Stimulated activated CD8-positive, alpha-beta memory T cell treated with anti-CD3 and anti-CD28 coated beads, Interleukin-15, amount 100 ng/mL, for 24 hours (primary cell): ENCODE data around the gene JPT1.
A peak's percentile ranks its signal among the peaks of the same experiment; 100 is the strongest.
"Not testable (repeated sequence)": the region's sequence is repeated elsewhere in the genome, so short reads cannot be mapped to it uniquely, and the experiment has no call there.

Experiments used
- DNase-seq: peaks from one replicate; pipeline ENCODE4 v3.0.0-alpha.2; 2020; ENCODE audit warnings: low read depth

Gene JPT1, protein sequence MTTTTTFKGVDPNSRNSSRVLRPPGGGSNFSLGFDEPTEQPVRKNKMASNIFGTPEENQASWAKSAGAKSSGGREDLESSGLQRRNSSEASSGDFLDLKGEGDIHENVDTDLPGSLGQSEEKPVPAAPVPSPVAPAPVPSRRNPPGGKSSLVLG

DNA sequence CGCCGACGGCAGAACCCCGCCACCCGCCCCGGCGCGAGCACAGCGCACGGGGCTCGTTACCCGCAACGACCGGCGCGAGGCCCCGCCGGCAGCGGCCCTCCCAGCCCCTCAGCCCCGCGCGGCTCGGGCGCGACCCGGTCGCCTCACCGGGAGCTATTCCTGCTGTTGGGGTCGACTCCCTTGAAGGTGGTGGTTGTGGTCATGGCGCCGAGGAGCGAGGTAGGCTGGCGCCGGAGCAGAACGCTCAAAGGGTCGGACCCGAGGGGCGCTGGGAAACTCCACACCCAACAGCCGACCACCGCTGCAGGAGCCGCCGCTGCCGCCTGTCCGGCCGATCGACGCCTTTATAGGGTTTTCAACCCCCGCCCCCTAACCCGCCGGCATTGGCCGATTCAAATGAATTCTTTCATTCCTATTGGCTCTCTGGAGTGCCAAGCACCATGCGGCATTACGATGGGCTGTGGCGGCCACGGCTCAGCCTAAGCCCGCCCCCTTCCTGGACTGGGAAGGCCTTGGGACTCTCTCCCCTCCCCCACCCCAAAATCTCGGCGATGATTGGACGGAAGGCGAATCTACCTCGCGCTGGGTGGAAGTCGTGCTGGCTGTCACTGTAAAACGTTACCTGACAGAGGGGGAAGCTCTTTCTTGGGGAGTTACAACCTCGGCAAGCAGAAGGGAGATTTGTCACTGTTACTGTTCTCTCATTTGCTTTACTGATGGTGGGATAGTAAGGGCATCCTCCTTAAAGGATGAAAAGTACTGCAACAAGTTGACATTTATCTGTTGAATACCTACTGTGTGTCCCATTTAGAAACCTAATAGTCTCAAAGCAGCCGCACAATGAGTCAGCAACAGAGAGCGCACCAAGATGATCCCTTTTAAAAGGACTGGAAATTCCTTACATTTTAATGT lies at the start of gene JPT1:
JPT1 (minus strand) TSS at position 318 of the 912 bp plus-strand sequence; CDS start at position 203, 115 bp downstream.
- peak; percentile 87 for DNase-seq

DNA sequence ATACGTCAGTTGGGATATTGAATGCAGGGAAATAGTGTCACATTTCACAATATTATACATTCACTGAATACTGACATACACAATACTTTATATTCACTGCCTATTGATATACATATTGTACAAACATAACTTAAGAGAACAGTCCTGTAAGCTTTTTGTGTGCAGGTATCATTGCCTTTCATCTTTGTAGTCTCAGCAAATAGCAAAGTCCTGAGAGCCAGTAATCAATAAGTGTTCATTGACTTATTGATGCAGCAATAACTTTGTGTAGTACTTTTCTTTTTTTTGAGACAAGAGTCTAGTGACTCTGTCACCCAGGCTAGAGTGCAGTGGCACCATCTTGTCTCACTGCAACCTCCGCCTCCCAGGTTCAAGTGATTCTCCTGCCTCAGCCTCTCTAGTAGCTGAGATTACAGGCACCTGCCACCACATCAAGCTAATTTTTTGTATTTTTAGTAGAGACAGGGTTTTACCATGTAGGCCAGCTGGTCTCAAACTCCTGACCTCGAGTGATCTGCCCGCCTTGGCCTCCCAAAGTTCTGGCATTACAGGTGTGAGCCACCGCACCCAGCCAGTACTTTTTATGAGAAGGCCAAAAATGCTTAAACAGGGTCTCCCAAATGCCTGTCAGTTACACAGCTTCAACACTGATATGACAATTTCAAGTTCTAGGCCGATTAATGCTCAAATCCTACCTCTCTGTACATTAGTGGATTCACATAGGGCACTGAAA lies 45.7 kb upstream of the JPT1 start:
- no peak for DNase-seq

DNA sequence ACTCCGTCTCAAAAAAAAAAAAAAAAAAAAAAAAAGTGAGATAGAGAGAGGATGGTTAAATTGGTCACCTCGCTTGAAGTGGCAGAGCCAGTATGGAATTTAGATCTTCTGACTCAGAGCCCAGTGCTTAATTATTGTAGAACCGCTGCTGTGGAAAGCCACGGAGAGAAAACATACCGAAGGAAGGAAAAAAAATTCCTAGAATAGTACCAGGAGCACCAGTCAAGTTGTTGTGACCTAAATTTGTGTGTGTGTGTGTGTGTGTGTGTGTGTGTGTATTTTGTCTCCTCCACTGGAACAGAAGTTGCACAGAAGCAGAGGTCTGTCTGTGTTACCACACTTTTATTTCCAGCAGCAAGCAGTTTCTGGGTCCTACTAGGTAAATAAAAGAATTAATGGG lies 40.6 kb upstream of the JPT1 start:
- no peak for DNase-seq

DNA sequence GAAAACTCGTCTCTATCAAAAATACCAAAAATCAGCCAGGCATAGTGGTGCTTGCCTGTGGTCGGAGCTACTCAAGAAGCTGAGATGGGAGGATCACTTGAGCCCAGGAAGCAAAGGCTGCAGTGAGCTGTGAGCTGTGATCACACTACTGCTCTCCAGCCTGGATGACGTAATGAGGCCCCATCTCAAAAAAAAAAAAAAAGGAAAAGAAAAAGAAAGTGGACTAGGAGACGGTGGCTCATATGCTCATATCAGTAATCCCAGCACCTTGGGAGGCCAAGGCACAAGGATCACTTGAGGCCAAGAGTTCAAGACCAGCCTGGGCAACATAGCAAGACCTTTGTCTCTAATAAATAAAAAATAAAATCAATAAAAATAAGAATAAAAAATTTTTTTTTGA lies 37.3 kb upstream of the JPT1 start:
- DNase-seq: no peak

DNA sequence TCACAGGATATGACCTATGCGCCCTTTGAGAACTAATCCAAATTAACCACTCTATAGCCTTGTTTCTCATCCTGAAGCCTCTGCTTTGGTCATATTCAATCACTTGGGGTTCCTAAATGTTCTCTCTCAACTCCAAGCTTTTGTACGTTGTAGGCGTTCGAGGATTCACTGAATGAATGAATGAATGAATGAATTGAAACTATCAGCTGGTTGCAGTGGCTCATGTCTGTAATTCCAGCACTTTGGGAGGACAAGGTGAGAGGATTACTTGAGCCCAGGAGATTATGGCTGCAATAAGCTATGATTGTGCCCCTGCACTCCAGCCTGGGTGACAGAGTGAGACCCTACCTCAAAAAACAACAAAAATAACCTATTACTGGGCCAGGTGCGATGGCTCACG lies 34.3 kb upstream of the JPT1 start:
- DNase-seq: no peak

DNA sequence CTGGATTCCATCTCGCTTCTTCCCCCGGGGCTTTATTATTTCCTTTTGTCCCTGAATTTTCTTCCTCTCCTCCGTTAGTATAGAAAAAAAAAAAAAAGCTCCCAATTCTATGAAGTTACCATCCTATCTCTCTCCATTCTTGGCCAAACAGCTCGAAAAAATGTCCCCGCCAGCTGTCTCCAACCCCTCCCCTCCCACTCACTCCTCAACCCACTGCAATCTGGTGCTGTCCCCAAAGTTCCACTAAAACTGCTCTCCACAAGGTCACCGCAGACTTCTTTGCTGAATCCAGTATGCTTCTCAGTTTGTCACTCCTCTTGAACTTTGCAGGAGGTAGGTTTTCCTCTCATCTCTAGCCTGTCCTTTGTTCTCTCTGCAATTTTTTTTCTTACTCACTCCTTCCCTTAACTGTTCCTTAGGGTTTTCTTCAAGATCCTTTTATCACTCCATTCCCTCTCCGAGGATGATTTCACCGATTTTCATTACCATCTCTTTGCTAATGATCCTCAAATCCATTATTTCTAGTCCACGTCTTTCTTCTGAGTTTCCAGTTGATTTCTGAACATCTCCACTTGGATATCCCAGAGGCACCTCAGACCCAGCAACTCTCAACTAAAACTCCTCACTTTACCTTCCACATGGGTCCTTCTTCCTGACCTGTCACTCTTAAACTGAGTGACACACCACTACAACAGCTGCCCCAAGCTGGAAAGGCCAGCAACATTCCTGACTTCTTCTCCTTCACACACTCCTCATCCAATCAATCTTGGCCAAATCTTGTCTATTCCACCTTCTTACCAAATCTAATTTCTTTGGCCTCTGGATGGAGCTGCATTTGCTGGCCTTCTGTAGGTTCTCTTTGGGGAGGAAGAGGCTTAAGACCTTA lies 29.9 kb upstream of the JPT1 start:
- DNase-seq: no peak

DNA sequence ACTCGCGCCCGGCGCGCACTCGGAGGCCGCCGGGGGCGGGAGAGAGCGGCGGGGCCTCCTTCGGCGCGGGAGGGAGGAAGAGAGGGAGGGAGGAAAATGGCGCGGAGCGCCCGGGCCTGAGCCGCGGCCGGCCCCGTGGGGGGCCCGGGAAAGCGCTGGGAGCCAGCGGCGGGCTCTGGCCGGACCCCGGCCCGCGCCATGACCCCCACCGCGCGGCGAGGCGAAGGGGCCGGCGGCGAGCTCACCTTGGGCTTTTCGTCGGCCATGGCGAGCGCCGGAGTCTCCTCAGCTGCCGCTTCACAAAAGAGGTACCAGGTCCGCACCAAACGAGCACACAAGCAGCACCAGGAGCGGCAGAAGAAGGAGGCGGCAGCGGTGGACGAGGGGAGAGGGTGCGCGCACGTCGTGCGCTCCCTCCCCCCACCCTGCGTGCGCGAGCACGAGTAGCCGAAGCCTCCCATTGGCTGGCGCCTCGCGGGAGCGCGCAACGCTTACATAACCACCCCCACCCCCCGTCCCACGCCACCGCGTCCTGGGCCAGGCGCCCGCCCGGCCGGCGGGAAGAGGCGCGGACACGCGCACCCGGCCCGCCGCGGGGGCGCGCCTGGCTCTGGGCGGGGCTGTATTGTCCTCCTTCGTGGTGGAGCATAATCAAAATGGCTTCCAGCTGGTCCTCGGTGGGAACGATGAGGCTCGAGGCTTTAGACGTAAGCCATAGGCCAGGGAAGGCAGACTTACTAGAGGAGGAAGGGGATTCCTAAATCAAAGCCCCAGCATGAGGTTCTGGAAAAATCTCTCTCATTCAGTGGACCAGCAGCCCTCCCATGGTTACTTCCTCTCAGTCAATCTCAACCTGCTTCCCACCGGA lies 28.5 kb upstream of the JPT1 start, which contains the start of gene SUMO2:
SUMO2 (minus strand) TSS at position 391 of the 868 bp plus-strand sequence; CDS start at position 266, 125 bp downstream.
- DNase-seq: peak; percentile 96

DNA sequence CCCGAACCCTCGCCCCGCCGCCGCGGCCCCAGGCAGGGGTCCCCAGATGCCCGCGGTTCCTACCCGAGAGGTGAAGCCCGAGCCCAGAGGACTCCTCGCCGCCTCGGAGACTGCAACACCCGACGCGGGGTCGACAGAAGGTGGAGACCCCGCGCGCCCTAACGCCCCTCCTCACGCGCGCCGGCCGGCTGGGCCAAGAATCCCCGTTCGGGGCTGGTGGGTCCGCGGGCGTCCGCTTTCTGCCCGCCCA lies 27.9 kb upstream of the JPT1 start:
- DNase-seq: no peak

DNA sequence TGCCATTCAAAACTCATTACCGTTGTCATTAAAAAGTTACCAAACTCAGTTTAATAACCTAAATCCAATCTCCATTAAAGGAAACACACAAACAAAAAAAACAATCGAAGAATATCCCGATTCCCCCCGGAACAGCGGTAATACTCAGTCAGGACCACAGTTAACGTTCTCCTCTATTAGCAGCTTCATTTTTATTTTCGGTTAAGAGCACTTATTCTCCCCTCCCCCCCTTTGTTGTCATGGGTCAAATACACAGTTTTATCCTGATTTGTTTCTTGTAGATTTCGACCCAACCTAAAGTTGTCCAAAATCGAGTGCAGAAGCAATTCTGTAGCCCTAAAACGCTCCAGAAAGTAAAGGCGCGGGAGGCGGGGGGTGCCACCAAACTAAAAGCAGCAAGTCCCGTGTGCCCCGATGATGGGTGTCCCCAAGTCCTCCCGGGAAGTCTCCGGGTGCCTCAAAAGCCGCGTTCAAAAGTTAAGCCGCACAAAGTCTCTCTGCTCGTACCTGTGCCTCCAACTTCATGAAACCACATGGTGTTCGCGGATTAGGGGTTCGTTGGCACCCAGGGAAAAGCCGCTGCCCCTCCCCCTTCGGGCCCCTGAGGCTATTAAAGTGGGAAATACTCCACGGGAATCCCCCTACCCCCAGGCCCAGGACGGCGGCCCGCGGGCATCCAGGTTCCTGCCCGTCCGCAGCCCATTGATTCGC lies 27.5 kb upstream of the JPT1 start:
- peak; percentile 8 for DNase-seq

DNA sequence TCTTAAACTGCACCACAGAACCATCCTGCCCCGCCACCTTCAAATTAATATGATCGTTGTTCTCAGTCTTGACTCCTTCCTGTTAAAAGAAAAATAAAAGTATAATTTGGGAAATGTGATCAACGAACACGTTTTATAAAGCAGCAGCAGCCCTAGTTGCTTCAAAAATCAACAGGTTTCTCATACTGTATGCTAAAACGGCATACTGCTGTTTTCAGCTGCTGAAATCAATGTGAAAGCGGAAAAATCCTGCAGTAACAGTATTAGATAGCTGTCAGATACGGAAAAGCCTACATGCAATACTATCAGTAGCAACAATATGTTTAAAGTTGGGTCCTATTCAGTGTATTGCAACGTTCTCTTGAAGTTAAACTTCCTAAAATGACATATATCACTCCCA lies 26.8 kb upstream of the JPT1 start:
- no peak for DNase-seq

DNA sequence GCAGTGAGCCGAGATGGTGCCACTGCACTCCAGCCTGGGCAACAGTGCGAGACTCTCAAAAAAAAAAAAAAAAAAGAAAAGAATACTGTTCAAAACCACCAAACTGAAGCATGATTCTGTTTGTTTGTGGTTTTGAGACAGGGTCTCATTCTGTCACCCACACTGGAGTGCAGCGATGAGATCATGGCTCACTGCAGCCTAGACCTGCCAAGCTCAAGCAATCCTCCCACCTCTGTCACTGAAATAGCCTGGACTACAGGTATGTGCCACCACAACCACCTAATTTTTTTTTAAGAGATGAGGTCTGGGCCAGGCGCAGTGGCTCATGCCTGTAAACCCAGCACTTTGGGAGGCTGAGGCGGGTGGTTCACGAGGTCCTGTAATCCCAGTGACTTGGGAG lies 24.1 kb upstream of the JPT1 start:
- no peak for DNase-seq

DNA sequence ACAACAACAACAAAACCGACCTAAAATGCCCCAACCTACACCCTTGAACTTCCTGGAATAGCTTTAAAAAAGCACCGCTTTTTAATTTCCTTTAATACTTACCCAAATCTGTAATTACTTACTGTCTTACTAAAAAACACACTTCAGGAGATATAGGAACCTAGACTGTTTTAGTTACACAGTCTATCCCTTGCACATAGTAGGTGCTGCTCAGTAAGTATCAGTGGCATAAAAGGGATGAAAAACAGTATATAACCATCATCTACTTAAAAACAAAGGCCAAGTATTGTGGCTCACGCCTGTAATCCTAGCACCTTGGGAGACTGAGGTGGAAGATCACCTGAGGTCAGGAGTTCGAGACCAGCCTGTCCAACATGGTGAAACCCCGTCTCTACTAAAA lies 22.3 kb upstream of the JPT1 start:
- no peak for DNase-seq

DNA sequence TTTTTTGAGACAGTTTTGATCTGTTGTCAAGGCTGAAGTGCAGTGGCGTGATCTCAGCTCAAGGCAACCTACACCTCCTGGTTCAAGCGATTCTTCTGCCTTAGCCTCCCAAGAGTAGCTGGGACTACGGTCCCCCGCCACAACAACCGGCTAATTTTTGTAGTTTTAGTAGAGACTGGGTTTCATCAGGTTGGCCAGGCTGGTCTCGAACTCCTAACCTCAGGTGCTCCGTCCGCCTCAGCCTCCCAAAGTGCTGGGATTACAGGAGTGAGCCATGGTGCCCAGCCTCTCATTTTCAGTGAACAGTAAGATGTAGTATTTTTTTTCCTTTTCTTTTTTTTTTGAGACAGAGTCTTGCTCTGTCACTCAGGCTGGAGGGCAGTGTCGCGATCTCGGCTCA lies 20.7 kb upstream of the JPT1 start:
- DNase-seq: no peak

DNA sequence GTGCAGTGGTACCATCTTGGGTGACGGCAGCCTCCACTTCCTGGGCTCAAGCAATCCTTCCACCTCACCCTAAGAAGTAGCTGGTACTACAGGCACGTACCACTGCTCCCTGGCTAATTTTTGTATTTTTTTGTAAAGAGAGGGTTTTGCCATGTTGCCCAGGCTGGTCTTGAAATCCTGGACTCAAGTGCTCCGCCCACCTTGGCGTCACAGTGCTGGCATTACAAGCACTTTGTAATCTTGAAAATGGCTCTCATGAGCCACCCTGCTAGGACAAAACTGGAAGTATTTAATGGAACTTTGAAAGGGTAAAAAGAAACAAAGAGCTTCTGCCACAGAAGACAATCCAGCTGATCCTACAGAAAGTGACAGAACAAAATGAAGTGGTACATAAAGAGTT lies 19.2 kb upstream of the JPT1 start:
- DNase-seq: no peak

DNA sequence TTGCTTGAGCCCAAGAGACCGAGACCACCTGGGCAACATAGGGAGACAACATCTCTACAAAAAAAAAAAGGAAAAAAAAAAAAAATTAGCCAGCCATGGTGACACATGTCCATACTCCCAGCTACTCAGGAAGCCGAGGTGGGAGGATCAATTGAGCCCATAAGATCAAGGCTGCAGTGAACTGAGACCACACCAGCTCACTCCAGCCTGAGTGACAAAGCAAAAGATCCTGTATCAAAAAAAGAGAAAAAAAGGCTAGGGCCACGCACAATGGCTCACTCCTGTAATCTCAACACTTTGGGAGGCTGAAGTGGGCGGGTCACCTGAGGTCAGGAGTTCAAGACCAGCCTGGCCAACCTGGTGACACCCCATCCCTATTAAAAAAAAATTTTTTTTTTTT lies 14.7 kb upstream of the JPT1 start:
- DNase-seq: no peak

DNA sequence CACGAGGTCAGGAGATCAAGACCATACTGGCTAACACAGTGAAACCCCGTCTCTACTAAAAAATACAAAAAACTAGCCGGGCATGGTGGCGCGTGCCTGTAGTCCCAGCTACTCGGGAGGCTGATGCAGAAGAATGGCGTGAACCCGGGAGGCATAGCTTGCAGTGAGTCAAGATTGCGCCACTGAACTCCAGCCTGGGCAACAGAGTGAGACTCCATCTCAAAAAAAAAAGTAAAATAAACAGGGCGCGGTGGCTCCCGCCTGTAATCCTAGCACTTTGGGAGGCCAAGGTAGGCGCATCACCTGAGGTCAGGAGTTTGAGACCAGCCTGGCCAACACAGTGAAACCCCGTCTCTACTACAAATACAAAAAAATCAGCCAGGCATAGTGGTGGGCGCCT lies 10.3 kb upstream of the JPT1 start:
- not testable (repeated sequence) for DNase-seq

DNA sequence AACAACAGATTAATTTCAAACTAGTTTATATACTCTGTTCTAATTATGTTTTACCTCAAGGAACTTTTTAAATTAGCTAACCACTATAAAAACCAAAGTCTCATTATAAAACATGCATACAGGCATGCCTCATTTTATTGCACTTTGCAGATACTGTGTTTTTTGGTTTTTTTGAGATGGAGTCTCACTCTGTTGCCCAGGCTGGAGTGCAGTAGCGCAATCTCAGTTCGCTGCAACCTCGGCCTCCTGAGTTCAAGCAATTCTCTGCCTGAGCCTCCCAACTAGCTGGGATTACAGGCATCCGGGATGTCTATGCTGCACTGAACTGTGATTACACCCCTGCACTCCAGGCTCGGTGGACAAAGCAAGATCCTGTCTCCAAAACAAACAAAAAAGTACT lies 8.8 kb upstream of the JPT1 start:
- DNase-seq: no peak

DNA sequence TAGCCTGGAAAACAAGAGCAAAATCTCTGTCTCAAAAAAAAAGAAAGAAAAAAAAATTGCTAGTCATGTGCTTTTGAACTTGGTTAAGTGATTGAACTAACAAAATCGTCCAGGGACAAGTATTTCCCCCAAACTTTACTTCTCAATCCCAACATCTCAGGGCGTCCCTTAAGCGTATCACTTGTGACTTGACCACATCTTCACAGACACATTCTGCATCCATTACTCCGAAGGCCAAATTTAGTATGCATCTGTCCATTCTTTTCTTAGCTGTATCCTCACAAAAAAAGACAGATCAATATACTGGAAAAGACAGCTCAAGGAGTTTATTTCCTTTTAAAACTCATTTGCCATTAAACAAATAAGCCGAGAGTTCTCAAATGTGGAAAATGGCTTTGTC lies 5.9 kb upstream of the JPT1 start:
- no peak for DNase-seq

DNA sequence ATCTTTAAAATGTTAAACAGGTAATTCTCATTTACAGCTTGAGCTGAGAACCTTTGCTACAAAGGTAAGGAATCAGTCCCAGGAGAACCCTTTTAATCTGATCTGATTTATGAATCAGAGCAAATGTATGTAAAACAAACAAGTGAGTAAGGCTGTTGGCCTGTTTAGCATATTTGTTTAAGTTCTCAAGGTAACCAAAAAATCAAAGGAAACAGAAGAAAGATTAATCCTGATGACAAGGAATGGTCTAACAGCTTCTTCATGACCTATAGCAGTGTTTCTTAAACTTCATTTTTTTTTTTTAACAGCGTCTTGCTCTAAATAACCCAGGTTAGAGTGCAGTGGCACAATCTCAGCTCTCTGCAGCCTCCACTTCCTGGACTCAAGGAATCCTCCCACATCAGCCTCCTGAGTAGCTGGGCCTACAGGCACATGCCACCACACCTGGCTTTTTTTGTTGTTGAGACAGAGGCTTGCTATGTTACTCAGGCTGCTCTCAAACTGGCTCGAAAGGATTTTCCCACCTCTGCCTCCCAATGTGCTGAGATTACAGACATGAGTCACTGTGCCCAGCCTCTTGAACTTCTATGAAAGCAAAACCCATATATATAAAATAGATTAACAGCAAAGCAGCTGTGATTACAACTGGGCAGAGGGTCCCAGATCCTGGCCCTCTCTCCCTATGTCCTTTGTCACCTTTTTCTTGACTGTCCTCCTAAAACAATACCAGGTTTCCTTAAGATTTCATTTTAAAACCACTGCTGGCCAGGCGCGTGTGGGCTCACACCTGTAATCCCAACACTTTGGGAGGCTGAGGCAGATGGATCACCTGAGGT lies 5.1 kb upstream of the JPT1 start:
- DNase-seq: no peak

DNA sequence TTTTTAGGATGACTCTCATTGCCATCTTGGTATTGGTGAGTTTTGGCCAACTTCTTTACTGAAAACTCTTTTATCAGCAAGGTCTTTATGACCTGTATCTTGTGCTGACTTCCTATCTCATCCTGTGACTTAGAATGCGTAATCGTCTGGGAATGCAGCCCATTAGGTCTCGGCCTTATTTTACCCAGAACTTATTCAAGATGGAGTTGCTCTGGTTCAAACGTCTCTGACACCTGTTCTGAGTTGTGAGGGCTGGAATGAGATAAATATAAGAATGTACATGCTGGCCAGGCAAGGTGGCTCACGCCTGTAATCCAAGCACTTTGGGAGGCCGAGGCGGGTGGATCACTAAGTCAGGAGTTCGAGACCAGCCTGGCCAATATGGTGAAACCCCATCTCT lies 4.2 kb upstream of the JPT1 start:
- DNase-seq: not testable (repeated sequence)
